ENCODE results near the gene CSTF1. TPM values are rescaled to one million over a fixed set of nuclear protein-coding genes. Genes with fewer than 3 reads are reported as not detected.

The CSTF1 gene
- total and polyA plus RNA-seq, 2 of the 4 experiments (the other 2 are of a cell fraction) = 48.8 to 105 TPM

DNA sequence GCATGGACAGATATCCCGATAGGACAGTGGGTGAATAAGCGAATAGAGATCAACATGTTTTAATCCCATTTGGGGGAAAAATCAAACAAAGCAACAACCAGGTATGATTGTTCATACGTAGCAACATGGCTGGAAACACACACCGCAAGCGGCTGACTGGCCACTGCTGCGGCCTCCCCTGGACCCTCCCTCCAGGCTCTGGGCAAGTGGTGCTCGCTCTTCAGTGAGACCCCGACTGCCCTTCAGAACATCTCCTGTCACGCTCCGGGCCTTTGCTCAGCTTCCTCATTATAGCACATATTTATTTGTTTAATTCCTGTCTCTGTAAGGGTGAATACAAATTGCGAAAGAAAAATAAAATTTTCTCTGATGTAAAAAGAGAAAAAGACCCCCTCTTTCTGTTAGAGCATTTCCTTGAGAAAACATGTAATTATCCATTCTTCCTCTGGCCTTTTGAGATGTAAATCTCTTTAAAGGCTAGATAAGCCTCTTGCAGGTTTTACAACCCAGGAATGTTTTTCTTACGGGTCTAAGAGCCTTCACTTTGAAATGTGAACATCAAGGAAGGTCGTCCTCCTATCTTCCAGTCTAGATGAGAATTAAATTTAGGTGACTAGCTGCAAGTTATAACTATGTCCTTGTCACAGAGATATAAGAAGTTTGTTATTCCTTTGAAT, 44.7 kb upstream of the CSTF1 start:
- Histone ChIP-seq H4K91ac (ENCODE audit: insufficient read depth, low read depth, low read length) (no peak overlapping the region), H3K9ac (ENCODE audit: low read depth, low read length) (no peak overlapping the region), H2AK9ac (replicated peaks; ENCODE audit: low read depth, low read length, poor library complexity) (no peak overlapping the region), H3K9me1 (ENCODE audit: insufficient read depth, low read length) (no peaks in the 10 kb centered on the region), H2AK5ac (ENCODE audit: low read depth, low read length) (no peak overlapping the region), H2BK20ac (ENCODE audit: low read depth, low read length) (no peak overlapping the region), H3K9me3 (ENCODE audit: control insufficient read depth, insufficient read depth, low read length) (no peaks in the 10 kb centered on the region), H4K5ac (ENCODE audit: low read depth, low read length) (no peak overlapping the region), H2BK5ac (ENCODE audit: low read depth, low read length, poor library complexity, severe bottlenecking) (no peak overlapping the region), H3K14ac (replicated peaks; ENCODE audit: low read depth, low read length) (no peak overlapping the region), H4K8ac (ENCODE audit: low read depth in 2 of 2, low read length in 2 of 2) (no peak overlapping the region), H3K18ac (ENCODE audit: low read depth, low read length) (no peak overlapping the region), H2BK120ac (ENCODE audit: low read depth, low read length) (no peak overlapping the region), H3K4me3 (ENCODE audit: insufficient read depth, low read depth, low read length) (no peak overlapping the region), H4K20me1 (ENCODE audit: insufficient read depth, low read length) (no peaks in the 10 kb centered on the region), H3K4me1 (ENCODE audit: control insufficient read depth, insufficient read depth, low read length) (peaks cover 2% of the 10 kb centered on the region; the same call in 1 of the 2 replicates), H3K27ac (ENCODE audit: insufficient read depth, low read length) (no peak overlapping the region), H3K4me2 (ENCODE audit: low read depth, low read length) (no peak overlapping the region), H3K4ac (ENCODE audit: low read depth, low read length) (no peak overlapping the region), H3K79me1 (ENCODE audit: low read depth in 1 of 2, low read length in 2 of 2) (no peaks in the 10 kb centered on the region), H2BK15ac (ENCODE audit: low read depth, low read length) (no peak overlapping the region), H3K27me3 (ENCODE audit: control insufficient read depth, insufficient read depth, low read length) (peaks cover 25% of the 10 kb centered on the region), H2AFZ (replicated peaks; ENCODE audit: low read length, poor library complexity) (no peak overlapping the region), H3K36me3 (ENCODE audit: control insufficient read depth, insufficient read depth, low read length) (no peaks in the 10 kb centered on the region), H3K56ac (ENCODE audit: extremely low read depth, insufficient read depth, low read length) (no peak overlapping the region), H3K23ac (ENCODE audit: low read depth, low read length) (no peak overlapping the region)
- no TSS peak for BruUV-seq (replicated peaks)
- TF ChIP-seq BHLHE40 (IDR thresholded peaks at IDR 0.05; ENCODE audit: low read depth, low read length) (no peak), MAFK (IDR thresholded peaks at IDR 0.05; ENCODE audit: low read depth, low read length) (no peak), POLR2A (IDR thresholded peaks at IDR 0.05; ENCODE audit: low read depth, low read length) (no peak), CHD1 (IDR thresholded peaks at IDR 0.05; ENCODE audit: low read depth, low read length) (no peak), RCOR1 (IDR thresholded peaks at IDR 0.05; ENCODE audit: insufficient replicate concordance, low read length) (no peak), RFX5 (IDR thresholded peaks at IDR 0.05; ENCODE audit: low read depth, low read length) (no peak)
- TF ChIP-seq, protein P1, sequence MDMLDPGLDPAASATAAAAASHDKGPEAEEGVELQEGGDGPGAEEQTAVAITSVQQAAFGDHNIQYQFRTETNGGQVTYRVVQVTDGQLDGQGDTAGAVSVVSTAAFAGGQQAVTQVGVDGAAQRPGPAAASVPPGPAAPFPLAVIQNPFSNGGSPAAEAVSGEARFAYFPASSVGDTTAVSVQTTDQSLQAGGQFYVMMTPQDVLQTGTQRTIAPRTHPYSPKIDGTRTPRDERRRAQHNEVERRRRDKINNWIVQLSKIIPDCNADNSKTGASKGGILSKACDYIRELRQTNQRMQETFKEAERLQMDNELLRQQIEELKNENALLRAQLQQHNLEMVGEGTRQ (IDR thresholded peaks at IDR 0.05; ENCODE audit: low read depth, low read length) = no peak
- TF ChIP-seq, protein P2, sequence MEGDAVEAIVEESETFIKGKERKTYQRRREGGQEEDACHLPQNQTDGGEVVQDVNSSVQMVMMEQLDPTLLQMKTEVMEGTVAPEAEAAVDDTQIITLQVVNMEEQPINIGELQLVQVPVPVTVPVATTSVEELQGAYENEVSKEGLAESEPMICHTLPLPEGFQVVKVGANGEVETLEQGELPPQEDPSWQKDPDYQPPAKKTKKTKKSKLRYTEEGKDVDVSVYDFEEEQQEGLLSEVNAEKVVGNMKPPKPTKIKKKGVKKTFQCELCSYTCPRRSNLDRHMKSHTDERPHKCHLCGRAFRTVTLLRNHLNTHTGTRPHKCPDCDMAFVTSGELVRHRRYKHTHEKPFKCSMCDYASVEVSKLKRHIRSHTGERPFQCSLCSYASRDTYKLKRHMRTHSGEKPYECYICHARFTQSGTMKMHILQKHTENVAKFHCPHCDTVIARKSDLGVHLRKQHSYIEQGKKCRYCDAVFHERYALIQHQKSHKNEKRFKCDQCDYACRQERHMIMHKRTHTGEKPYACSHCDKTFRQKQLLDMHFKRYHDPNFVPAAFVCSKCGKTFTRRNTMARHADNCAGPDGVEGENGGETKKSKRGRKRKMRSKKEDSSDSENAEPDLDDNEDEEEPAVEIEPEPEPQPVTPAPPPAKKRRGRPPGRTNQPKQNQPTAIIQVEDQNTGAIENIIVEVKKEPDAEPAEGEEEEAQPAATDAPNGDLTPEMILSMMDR (conservative IDR thresholded peaks at IDR 0.05; ENCODE audit: low read depth, low read length) = no peak
- ATAC-seq (ENCODE audit: low read depth) (no peak), DNase-seq (no peak)
- CTCF ChIA-PET = no interaction called here
- intact Hi-C loops (cut with micrococcal nuclease) = loop anchor here (5.0 to 10.0 kb wide), 2 partner anchors 100 to 1693 kb away; partner anchors contain the start of gene MC3R
- dilution Hi-C loops (cut with HindIII; ENCODE audit: low sequenced_read_pairs, unreplicated experiment) = no loop called here
- in situ Hi-C loops (cut with MboI; ENCODE audit: low sequenced_read_pairs) = loop anchor here (10.0 kb wide), 1 partner anchor 1663 kb away; no protein-coding TSS in a partner anchor
- WGBS, 2 experiments (ENCODE audit: extremely low coverage in 2 of 2, insufficient read length in 1 of 2) = 52% methylated on average over 3 of the region's 13 CpGs; no CpG with 5 or more reads in 1 of the 2 experiments
- POLR2A ChIA-PET (ENCODE audit: unreplicated experiment) = no interaction called here
